Measurements from ENCODE around the gene ATG5.

GRCh38 chr6:106159531-106159940, 166.0 kb downstream of the ATG5 start:
- TF ChIP-seq CTCF (IDR thresholded peaks at IDR 0.05): no peak
- TF ChIP-seq EZH2 (IDR thresholded peaks at IDR 0.05; ENCODE audit: borderline replicate concordance, insufficient read depth, low read depth, low read length, poor library complexity, severe bottlenecking): no peak

Measured in B cell (primary cell).